Measurements from ENCODE around the gene VTCN1. TPM values are rescaled to one million over a fixed set of nuclear protein-coding genes. Genes with fewer than 3 reads are reported as not detected.

Gene VTCN1
- total RNA-seq, 4 donors from 2014 or later: not detected

GRCh38 chr1:117209094-117209493 lies 1.6 kb downstream of the VTCN1 start:
- no peak for TF ChIP-seq CTCF (IDR thresholded peaks at IDR 0.05; ENCODE audit: low read depth)

GRCh38 chr1:117208580-117208979 lies 2.1 kb downstream of the VTCN1 start:
- no peak for TF ChIP-seq CTCF (IDR thresholded peaks at IDR 0.05; ENCODE audit: low read depth)

GRCh38 chr1:117205368-117205767 lies 5.4 kb downstream of the VTCN1 start:
- TF ChIP-seq CTCF (IDR thresholded peaks at IDR 0.05; ENCODE audit: low read depth): no peak

GRCh38 chr1:117201808-117202207 lies 8.9 kb downstream of the VTCN1 start:
- no peak for TF ChIP-seq CTCF (IDR thresholded peaks at IDR 0.05; ENCODE audit: low read depth)

- no peak for TF ChIP-seq CTCF (IDR thresholded peaks at IDR 0.05; ENCODE audit: low read depth)
These were observed 12.6 kb downstream of the VTCN1 start for GRCh38 chr1:117198097-117198496.

GRCh38 chr1:117189726-117190125 lies 21.0 kb downstream of the VTCN1 start:
- no peak for TF ChIP-seq CTCF (IDR thresholded peaks at IDR 0.05; ENCODE audit: low read depth)

GRCh38 chr1:117188816-117189437 lies 21.8 kb downstream of the VTCN1 start:
- TF ChIP-seq CTCF (IDR thresholded peaks at IDR 0.05; ENCODE audit: low read depth): no peak
